HCT116 (cell line): Measurements from ENCODE around the gene GALNT17. TPM values are rescaled to one million over a fixed set of nuclear protein-coding genes. Genes with fewer than 3 reads are reported as not detected.

Experiments used
- ATAC-seq: fragments of 200-7000 bp; cut with Tn5 transposase; 2 replicates; pipeline ENCODE4 v1.9.1; 2020; ENCODE audit warnings: mild to moderate bottlenecking, moderate library complexity
- BruUV-seq: library from RNA; stranded (reverse); fragments of 400-500 nt; replicated peaks from 2 replicates; lab custom pipeline; 2021; lab: Mats Ljungman, UMichigan
- CTCF ChIA-PET: fragments of 300-600 bp; sonication (Branson Sonifier 250); formaldehyde crosslinking; loops from one replicate; lab custom pipeline; 2021; ENCODE audit warnings: antibody characterized with exemption; lab: Charles Lee
- POLR2A ChIA-PET: fragments of 300-600, 350-600 bp; sonication (Branson Sonifier 250); formaldehyde crosslinking; loops from one replicate; lab custom pipeline; 2021; ENCODE audit warnings: antibody characterized with exemption; lab: Charles Lee
- RAD21 ChIA-PET, 2 experiments: fragments of 300-600 bp; sonication (Branson Sonifier 250); formaldehyde crosslinking; loops; one replicate each; lab custom pipeline; 2023; ENCODE audit warnings: low total read pairs in 2 of 2; ENCODE audit not compliant: uncharacterized antibody in 2 of 2, unreplicated experiment in 2 of 2, low non-redundant PET in 1 of 2; lab: Charles Lee
- DNase-seq: peaks from one replicate; pipeline ENCODE4 v3.0.0-alpha.2; 2010; ENCODE audit warnings: low read depth, low spot score
- H2AFZ ChIP-seq: fragments of 200-600 bp; shearing (Covaris generic), sonication (generic); 2 replicates; pipeline ENCODE4 v1.6.1; 2017; ENCODE audit warnings: low read depth, mixed run types, mixed read lengths, antibody characterized with exemption, low read length; ENCODE audit not compliant: poor library complexity, severe bottlenecking
- H3K27ac ChIP-seq: 2 replicates; pipeline ENCODE4 v1.5.1; 2012; ENCODE audit warnings: low read depth, low read length
- H3K27me3 ChIP-seq: fragments of 200-600 bp; sonication (generic); 2 replicates; pipeline ENCODE4 v1.6.1; 2016; ENCODE audit warnings: mixed run types, low read length, mixed read lengths; ENCODE audit not compliant: insufficient read depth
- H3K36me3 ChIP-seq, 2 experiments: fragments of 200-500 bp in 1 of 2; fragments of 200-600 bp in 1 of 2; sonication (Bioruptor generic) in 1 of 2; sonication (generic) in 1 of 2; 2 replicates each; pipeline versions ENCODE4 v1.5.1 to v1.6.1; 2014 to 2016; ENCODE audit warnings: low read length in 2 of 2, inconsistent platforms in 1 of 2, mixed read lengths in 1 of 2, mixed run types in 1 of 2; ENCODE audit not compliant: insufficient read depth in 2 of 2, control insufficient read depth in 1 of 2
- H3K4me1 ChIP-seq, 2 experiments: fragments of 200-600 bp in 1 of 2; sonication (generic) in 1 of 2; 2 replicates each; pipeline versions ENCODE4 v1.5.1 to v1.6.1; 2012 to 2017; ENCODE audit warnings: low read length in 2 of 2, inconsistent platforms in 1 of 2, mild to moderate bottlenecking in 1 of 2, mixed read lengths in 1 of 2, mixed run types in 1 of 2, moderate library complexity in 1 of 2; ENCODE audit not compliant: insufficient read depth in 2 of 2, control insufficient read depth in 1 of 2
- H3K4me2 ChIP-seq: fragments of 200-600 bp; sonication (generic); 2 replicates; pipeline ENCODE4 v1.6.1; 2017; ENCODE audit warnings: mixed run types, low read length, mixed read lengths
- H3K4me3 ChIP-seq, 2 experiments: fragments of 200-600 bp in 1 of 2; sonication (generic) in 1 of 2; replicated peaks in 1 of 2; 2 replicates each; pipeline ENCODE4 v1.5.1; 2011 to 2016; ENCODE audit warnings: low read length in 2 of 2, control low read depth in 1 of 2, low read depth in 1 of 2, mild to moderate bottlenecking in 1 of 2, mixed read lengths in 1 of 2, mixed run types in 1 of 2
- H3K79me2 ChIP-seq: fragments of 200-600 bp; sonication (generic); 2 replicates; pipeline ENCODE4 v1.6.1; 2017; ENCODE audit warnings: mild to moderate bottlenecking, mixed run types, low read length, moderate library complexity, mixed read lengths; ENCODE audit not compliant: insufficient read depth
- H3K9ac ChIP-seq: fragments of 200-600 bp; sonication (generic); 2 replicates; pipeline ENCODE4 v1.6.1; 2016; ENCODE audit warnings: low read length, mixed read lengths
- H3K9me2 ChIP-seq: fragments of 200-600 bp; sonication (generic), shearing (Covaris generic); 2 replicates; pipeline ENCODE4 v1.6.1; 2017; ENCODE audit warnings: mixed run types, mild to moderate bottlenecking, moderate library complexity; ENCODE audit not compliant: insufficient read depth
- H3K9me3 ChIP-seq, 2 experiments: fragments of 200-500 bp in 1 of 2; fragments of 200-600 bp in 1 of 2; sonication (Bioruptor generic) in 1 of 2; sonication (generic) in 1 of 2; 2 replicates each; pipeline ENCODE4 v1.6.1; 2014 to 2017; ENCODE audit warnings: low read length in 2 of 2, mixed read lengths in 2 of 2, inconsistent platforms in 1 of 2, low read depth in 1 of 2, mild to moderate bottlenecking in 1 of 2, mixed run types in 1 of 2, moderate library complexity in 1 of 2; ENCODE audit not compliant: control insufficient read depth in 1 of 2, insufficient read depth in 1 of 2
- H4K20me1 ChIP-seq: fragments of 200-600 bp; sonication (generic), shearing (Covaris generic); 2 replicates; pipeline ENCODE4 v1.6.1; 2017; ENCODE audit warnings: mixed run types, mild to moderate bottlenecking, moderate library complexity; ENCODE audit not compliant: insufficient read depth
- CBX3 ChIP-seq: IDR thresholded peaks from 2 replicates; pipeline ENCODE4 v1.6.1; 2012; ENCODE audit warnings: low read depth
- POLR2A ChIP-seq: IDR thresholded peaks from 2 replicates; pipeline ENCODE4 v1.7.0; 2011; ENCODE audit warnings: borderline replicate concordance; ENCODE audit not compliant: insufficient read depth, insufficient read length; ENCODE audit errors: extremely low read depth
- POLR2AphosphoS5 ChIP-seq: IDR thresholded peaks from 2 replicates; pipeline ENCODE4 v1.6.1; 2011; ENCODE audit warnings: mild to moderate bottlenecking, low read depth, low read length, moderate library complexity
- SIN3A ChIP-seq: IDR thresholded peaks from 2 replicates; pipeline ENCODE4 v1.6.1; 2012; ENCODE audit warnings: low read depth
- SRF ChIP-seq: IDR thresholded peaks from 2 replicates; pipeline ENCODE4 v1.6.1; 2012; ENCODE audit warnings: low read depth
- intact Hi-C: fragments of 100-400 bp; cut with micrococcal nuclease; formaldehyde crosslinking; loops from 2 replicates; pipeline ENCODE4 v1.10.0; 2022
- total RNA-seq: library from RNA; stranded (reverse); gene quantifications from one replicate; pipeline ENCODE4 v1.2.1, GENCODE V29; 2021; ENCODE audit not compliant: unreplicated experiment
- TF ChIP-seq, protein P1 (sequence below): IDR thresholded peaks from 2 replicates; pipeline ENCODE4 v1.6.1; 2012
- TF ChIP-seq, protein P2 (sequence below), 3 experiments: fragments of 200-600 bp in 1 of 3; sonication (generic) in 1 of 3; IDR thresholded peaks in 2 of 3; conservative IDR thresholded peaks in 1 of 3; 2 replicates each; pipeline ENCODE4 v1.5.1; 2012 to 2017; ENCODE audit warnings: low read depth in 2 of 3, low read length in 2 of 3, antibody characterized with exemption in 1 of 3, borderline replicate concordance in 1 of 3, control low read depth in 1 of 3, mild to moderate bottlenecking in 1 of 3, mixed read lengths in 1 of 3, mixed run types in 1 of 3, moderate library complexity in 1 of 3; ENCODE audit not compliant: insufficient read depth in 1 of 3
- TF ChIP-seq, protein P3 (sequence below): IDR thresholded peaks from 2 replicates; pipeline ENCODE4 v1.6.1; 2012; ENCODE audit warnings: low read depth

Gene GALNT17
- total RNA-seq, 1 experiment from 2014 or later: not detected

DNA sequence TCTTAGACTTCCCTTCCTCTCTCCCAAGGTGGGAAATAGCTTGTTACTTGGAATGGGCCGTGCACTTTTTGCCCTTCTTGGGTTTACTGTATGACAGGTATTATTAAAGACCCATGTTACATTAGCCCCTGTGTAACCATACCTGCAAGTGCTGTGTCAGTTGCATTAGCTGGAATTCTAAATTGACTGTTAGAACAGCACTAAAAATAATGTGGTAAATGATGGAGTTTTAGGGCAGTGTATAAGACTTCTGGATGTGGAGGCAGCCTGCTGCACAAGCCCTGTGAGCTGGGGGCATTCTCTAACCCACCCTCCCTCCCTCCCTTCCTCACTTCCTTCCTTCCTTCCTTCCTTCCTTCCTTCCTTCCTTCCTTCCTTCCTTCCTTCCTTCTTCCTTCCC lies 52.7 kb downstream of the GALNT17 start:
- H3K9me3 ChIP-seq: peaks cover 0 to 17% of the 10 kb centered on the region in 2 experiments; a peak in 1 of 4 replicates
- TF ChIP-seq, protein P1, sequence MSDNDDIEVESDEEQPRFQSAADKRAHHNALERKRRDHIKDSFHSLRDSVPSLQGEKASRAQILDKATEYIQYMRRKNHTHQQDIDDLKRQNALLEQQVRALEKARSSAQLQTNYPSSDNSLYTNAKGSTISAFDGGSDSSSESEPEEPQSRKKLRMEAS: no peak
- TF ChIP-seq POLR2A: no peak
- TF ChIP-seq CBX3: no peak
- no peak for TF ChIP-seq POLR2AphosphoS5
- H3K4me3 ChIP-seq: no peak overlapping the region
- no peaks in the 10 kb centered on the region for H3K4me1 ChIP-seq
- H3K27ac ChIP-seq: no peak overlapping the region
- H3K27me3 ChIP-seq: no peaks in the 10 kb centered on the region
- H3K4me2 ChIP-seq: no peak overlapping the region
- H3K9ac ChIP-seq: no peak overlapping the region
- no peak overlapping the region for H2AFZ ChIP-seq
- intact Hi-C loops: no loop called here
- DNase-seq (no peak), ATAC-seq (no peak)
- no peaks in the 10 kb centered on the region for H3K36me3 ChIP-seq
- no peaks in the 10 kb centered on the region for H4K20me1 ChIP-seq
- no TSS peak for BruUV-seq
- RAD21 ChIA-PET: no interaction called here
- no peaks in the 10 kb centered on the region for H3K9me2 ChIP-seq
- POLR2A ChIA-PET: no interaction called here
- H3K79me2 ChIP-seq: no peaks in the 10 kb centered on the region
- CTCF ChIA-PET: no interaction called here

DNA sequence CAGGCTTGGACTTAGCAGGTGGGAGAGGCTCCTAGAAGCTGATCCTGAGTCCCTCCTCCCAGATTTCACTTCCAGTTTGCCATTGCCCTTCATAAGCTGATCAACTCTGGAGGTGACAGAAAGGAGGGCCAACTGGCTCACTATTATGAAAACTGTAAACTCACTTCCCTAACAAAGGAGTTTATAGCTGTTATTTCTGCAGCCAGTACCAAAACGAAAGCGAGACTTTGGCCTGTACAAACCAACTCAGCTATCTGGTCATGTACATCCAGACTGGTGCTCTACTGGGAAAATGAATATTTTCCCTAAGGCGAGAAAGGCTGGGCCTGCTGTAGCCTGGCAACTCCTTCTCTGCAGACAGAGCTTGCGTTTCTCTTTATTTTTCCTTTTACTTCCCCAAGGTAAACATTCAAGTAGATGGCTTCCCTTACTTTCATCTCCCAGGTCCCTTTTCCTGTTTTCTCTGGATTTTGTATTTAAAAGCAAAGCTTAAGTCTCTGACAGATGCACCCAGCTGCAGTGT lies 54.7 kb downstream of the GALNT17 start:
- RAD21 ChIA-PET: no interaction called here
- CTCF ChIA-PET: no interaction called here

More for the DNA sequence above, 54.7 kb downstream of the GALNT17 start:
- Histone ChIP-seq H3K79me2 (no peaks in the 10 kb centered on the region), H4K20me1 (no peaks in the 10 kb centered on the region), H3K4me1 (no peaks in the 10 kb centered on the region), H3K27me3 (no peaks in the 10 kb centered on the region), H3K27ac (no peak overlapping the region), H3K4me2 (no peak overlapping the region), H3K9ac (no peak overlapping the region), H3K36me3 (no peaks in the 10 kb centered on the region), H3K9me3 (peaks cover 0 to 13% of the 10 kb centered on the region in 2 experiments; a peak in 2 of 4 replicates), H2AFZ (no peak overlapping the region), H3K9me2 (no peaks in the 10 kb centered on the region), H3K4me3 (no peak overlapping the region)
- intact Hi-C loops: no loop called here
- POLR2A ChIA-PET: no interaction called here
- TF ChIP-seq SIN3A (no peak), SRF (no peak)
- TF ChIP-seq, protein P1: no peak
- TF ChIP-seq, protein P2, sequence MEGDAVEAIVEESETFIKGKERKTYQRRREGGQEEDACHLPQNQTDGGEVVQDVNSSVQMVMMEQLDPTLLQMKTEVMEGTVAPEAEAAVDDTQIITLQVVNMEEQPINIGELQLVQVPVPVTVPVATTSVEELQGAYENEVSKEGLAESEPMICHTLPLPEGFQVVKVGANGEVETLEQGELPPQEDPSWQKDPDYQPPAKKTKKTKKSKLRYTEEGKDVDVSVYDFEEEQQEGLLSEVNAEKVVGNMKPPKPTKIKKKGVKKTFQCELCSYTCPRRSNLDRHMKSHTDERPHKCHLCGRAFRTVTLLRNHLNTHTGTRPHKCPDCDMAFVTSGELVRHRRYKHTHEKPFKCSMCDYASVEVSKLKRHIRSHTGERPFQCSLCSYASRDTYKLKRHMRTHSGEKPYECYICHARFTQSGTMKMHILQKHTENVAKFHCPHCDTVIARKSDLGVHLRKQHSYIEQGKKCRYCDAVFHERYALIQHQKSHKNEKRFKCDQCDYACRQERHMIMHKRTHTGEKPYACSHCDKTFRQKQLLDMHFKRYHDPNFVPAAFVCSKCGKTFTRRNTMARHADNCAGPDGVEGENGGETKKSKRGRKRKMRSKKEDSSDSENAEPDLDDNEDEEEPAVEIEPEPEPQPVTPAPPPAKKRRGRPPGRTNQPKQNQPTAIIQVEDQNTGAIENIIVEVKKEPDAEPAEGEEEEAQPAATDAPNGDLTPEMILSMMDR (IDR thresholded peaks at IDR 0.05 in 2 of 3, conservative IDR thresholded peaks at IDR 0.05 in 1 of 3; ENCODE audit: borderline replicate concordance in 1 of 3, insufficient read depth in 1 of 3, low read depth in 2 of 3, low read length in 2 of 3): no peak
- TF ChIP-seq, protein P3, sequence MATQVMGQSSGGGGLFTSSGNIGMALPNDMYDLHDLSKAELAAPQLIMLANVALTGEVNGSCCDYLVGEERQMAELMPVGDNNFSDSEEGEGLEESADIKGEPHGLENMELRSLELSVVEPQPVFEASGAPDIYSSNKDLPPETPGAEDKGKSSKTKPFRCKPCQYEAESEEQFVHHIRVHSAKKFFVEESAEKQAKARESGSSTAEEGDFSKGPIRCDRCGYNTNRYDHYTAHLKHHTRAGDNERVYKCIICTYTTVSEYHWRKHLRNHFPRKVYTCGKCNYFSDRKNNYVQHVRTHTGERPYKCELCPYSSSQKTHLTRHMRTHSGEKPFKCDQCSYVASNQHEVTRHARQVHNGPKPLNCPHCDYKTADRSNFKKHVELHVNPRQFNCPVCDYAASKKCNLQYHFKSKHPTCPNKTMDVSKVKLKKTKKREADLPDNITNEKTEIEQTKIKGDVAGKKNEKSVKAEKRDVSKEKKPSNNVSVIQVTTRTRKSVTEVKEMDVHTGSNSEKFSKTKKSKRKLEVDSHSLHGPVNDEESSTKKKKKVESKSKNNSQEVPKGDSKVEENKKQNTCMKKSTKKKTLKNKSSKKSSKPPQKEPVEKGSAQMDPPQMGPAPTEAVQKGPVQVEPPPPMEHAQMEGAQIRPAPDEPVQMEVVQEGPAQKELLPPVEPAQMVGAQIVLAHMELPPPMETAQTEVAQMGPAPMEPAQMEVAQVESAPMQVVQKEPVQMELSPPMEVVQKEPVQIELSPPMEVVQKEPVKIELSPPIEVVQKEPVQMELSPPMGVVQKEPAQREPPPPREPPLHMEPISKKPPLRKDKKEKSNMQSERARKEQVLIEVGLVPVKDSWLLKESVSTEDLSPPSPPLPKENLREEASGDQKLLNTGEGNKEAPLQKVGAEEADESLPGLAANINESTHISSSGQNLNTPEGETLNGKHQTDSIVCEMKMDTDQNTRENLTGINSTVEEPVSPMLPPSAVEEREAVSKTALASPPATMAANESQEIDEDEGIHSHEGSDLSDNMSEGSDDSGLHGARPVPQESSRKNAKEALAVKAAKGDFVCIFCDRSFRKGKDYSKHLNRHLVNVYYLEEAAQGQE: no peak
- ATAC-seq (no peak), DNase-seq (no peak)
- no TSS peak for BruUV-seq
